Measurements from ENCODE around the gene KRT10. TPM values are rescaled to one million over a fixed set of nuclear protein-coding genes. Genes with fewer than 3 reads are reported as not detected.

KRT10 gene
- total and polyA plus RNA-seq, 2 experiments from 2014 or later = 9.6 to 123 TPM

DNA sequence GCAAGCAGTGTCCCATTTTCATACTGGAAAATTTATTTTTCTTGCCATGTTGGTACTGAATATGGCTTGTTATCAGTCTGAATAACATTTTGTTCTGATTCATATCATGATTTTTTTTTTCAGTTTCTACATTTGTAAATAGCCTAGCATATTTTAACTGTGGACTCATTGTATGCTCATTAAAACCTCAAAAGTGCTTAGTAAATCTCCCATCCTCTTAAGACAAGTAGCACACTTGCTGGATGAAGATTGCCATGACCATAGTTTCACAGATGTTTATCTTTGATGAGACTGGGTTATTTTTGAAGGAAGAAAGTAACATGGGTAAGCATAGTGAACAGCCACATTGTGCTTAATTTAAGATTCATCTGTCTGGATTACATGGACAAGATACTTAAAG lies 878 bp downstream of the KRT10 start:
- no peak overlapping the region for H3K27ac Mint-ChIP-seq
- H3K27me3 Mint-ChIP-seq (ENCODE audit: insufficient read depth, low read depth, poor library complexity) = peaks cover 5% of the 10 kb centered on the region
- TF ChIP-seq EZH2 (IDR thresholded peaks at IDR 0.05; ENCODE audit: low read depth, unreplicated experiment) (no peak), STAT1 (IDR thresholded peaks at IDR 0.05; ENCODE audit: unreplicated experiment) (no peak), REST (IDR thresholded peaks at IDR 0.05; ENCODE audit: unreplicated experiment) (no peak), ZNF114 (CRISPR knock-in tag; IDR thresholded peaks at IDR 0.05) (no peak)
- TF ChIP-seq, protein P1, sequence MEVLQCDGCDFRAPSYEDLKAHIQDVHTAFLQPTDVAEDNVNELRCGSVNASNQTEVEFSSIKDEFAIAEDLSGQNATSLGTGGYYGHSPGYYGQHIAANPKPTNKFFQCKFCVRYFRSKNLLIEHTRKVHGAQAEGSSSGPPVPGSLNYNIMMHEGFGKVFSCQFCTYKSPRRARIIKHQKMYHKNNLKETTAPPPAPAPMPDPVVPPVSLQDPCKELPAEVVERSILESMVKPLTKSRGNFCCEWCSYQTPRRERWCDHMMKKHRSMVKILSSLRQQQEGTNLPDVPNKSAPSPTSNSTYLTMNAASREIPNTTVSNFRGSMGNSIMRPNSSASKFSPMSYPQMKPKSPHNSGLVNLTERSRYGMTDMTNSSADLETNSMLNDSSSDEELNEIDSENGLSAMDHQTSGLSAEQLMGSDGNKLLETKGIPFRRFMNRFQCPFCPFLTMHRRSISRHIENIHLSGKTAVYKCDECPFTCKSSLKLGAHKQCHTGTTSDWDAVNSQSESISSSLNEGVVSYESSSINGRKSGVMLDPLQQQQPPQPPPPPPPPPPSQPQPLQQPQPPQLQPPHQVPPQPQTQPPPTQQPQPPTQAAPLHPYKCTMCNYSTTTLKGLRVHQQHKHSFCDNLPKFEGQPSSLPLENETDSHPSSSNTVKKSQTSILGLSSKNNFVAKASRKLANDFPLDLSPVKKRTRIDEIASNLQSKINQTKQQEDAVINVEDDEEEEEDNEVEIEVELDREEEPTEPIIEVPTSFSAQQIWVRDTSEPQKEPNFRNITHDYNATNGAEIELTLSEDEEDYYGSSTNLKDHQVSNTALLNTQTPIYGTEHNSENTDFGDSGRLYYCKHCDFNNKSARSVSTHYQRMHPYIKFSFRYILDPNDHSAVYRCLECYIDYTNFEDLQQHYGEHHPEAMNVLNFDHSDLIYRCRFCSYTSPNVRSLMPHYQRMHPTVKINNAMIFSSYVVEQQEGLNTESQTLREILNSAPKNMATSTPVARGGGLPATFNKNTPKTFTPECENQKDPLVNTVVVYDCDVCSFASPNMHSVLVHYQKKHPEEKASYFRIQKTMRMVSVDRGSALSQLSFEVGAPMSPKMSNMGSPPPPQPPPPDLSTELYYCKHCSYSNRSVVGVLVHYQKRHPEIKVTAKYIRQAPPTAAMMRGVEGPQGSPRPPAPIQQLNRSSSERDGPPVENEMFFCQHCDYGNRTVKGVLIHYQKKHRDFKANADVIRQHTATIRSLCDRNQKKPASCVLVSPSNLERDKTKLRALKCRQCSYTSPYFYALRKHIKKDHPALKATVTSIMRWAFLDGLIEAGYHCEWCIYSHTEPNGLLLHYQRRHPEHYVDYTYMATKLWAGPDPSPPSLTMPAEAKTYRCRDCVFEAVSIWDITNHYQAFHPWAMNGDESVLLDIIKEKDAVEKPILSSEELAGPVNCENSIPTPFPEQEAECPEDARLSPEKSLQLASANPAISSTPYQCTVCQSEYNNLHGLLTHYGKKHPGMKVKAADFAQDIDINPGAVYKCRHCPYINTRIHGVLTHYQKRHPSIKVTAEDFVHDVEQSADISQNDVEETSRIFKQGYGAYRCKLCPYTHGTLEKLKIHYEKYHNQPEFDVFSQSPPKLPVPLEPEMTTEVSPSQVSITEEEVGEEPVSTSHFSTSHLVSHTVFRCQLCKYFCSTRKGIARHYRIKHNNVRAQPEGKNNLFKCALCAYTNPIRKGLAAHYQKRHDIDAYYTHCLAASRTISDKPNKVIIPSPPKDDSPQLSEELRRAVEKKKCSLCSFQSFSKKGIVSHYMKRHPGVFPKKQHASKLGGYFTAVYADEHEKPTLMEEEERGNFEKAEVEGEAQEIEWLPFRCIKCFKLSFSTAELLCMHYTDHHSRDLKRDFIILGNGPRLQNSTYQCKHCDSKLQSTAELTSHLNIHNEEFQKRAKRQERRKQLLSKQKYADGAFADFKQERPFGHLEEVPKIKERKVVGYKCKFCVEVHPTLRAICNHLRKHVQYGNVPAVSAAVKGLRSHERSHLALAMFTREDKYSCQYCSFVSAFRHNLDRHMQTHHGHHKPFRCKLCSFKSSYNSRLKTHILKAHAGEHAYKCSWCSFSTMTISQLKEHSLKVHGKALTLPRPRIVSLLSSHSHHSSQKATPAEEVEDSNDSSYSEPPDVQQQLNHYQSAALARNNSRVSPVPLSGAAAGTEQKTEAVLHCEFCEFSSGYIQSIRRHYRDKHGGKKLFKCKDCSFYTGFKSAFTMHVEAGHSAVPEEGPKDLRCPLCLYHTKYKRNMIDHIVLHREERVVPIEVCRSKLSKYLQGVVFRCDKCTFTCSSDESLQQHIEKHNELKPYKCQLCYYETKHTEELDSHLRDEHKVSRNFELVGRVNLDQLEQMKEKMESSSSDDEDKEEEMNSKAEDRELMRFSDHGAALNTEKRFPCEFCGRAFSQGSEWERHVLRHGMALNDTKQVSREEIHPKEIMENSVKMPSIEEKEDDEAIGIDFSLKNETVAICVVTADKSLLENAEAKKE (CRISPR knock-in tag; IDR thresholded peaks at IDR 0.05) = no peak
- TF ChIP-seq, protein P2, sequence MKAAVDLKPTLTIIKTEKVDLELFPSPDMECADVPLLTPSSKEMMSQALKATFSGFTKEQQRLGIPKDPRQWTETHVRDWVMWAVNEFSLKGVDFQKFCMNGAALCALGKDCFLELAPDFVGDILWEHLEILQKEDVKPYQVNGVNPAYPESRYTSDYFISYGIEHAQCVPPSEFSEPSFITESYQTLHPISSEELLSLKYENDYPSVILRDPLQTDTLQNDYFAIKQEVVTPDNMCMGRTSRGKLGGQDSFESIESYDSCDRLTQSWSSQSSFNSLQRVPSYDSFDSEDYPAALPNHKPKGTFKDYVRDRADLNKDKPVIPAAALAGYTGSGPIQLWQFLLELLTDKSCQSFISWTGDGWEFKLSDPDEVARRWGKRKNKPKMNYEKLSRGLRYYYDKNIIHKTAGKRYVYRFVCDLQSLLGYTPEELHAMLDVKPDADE (IDR thresholded peaks at IDR 0.05) = no peak

More for the DNA sequence above, 878 bp downstream of the KRT10 start:
- H3F3A ChIP-seq (replicated peaks; ENCODE audit: low read depth) = peaks cover 6% of the 10 kb centered on the region; the same call in 1 of the 2 replicates
- H3K4me1 ChIP-seq (ENCODE audit: insufficient read depth) = peaks cover 10% of the 10 kb centered on the region; the same call in 1 of the 2 replicates
- H2AFZ ChIP-seq = no peak overlapping the region
- ATAC-seq (no peak), DNase-seq (ENCODE audit: low spot score) (no peak)
- no peak overlapping the region for H3K27ac ChIP-seq (ENCODE audit: low read depth)
- Mint-ChIP-seq H3K4me3 (no peak overlapping the region), H3K4me1 (0 out of 3 replicates have a peak, but pooled peaks cover 2% of the 10 kb centered on the region), H3K9me3 (no peaks in the 10 kb centered on the region), H3K36me3 (ENCODE audit: low read depth) (peaks cover 8% of the 10 kb centered on the region; the same call in 2 of the 3 replicates)
- H3K4me3 ChIP-seq = no peak overlapping the region
- H3K27me3 ChIP-seq (ENCODE audit: insufficient read depth) = peaks cover 13% of the 10 kb centered on the region; the same call in 1 of the 2 replicates
- peaks cover 2% of the 10 kb centered on the region; the same call in 1 of the 2 replicates for H3K9me2 ChIP-seq (ENCODE audit: insufficient read depth)
- H4K20me1 ChIP-seq (replicated peaks; ENCODE audit: insufficient read depth) = no peaks in the 10 kb centered on the region
- H3K36me3 ChIP-seq (ENCODE audit: insufficient read depth) = peaks cover 5% of the 10 kb centered on the region; the same call in 1 of the 2 replicates
- no peaks in the 10 kb centered on the region for H3K79me2 ChIP-seq (replicated peaks; ENCODE audit: insufficient read depth)
- H3K4me2 ChIP-seq = no peak overlapping the region
